Esophagus muscularis mucosa (tissue), 3 donors: ENCODE data around the gene KIRREL3.

Source experiments
- CTCF ChIP-seq, 3 experiments: fragments of 200-600 bp in 2 of 3; fragments of 450-650 bp in 1 of 3; sonication (generic) in 2 of 3; IDR thresholded peaks; one replicate each; pipeline ENCODE4 v1.5.1; 2017 to 2019; ENCODE audit warnings: antibody characterized with exemption in 3 of 3, mild to moderate bottlenecking in 2 of 3, moderate library complexity in 1 of 3
- POLR2A ChIP-seq: fragments of 450-650 bp; IDR thresholded peaks from one replicate; pipeline ENCODE4 v1.6.1; 2017; ENCODE audit warnings: antibody characterized with exemption, moderate library complexity, mild to moderate bottlenecking, low read depth
- POLR2AphosphoS5 ChIP-seq, 2 donors: sonication (generic); formaldehyde crosslinking; IDR thresholded peaks; one replicate each; pipeline ENCODE4 v1.6.1; 2017; ENCODE audit warnings: antibody characterized with exemption in 2 of 2

GRCh38 chr11:127034973-127035372 lies 34.4 kb upstream of the KIRREL3 start:
- TF ChIP-seq POLR2AphosphoS5 (IDR thresholded peaks at IDR 0.05) (no peak), CTCF (IDR thresholded peaks at IDR 0.05) (no peak), POLR2A (no peak)
